HuH-7 (cell line): ENCODE data around the gene NCSTN.
"Not testable (repeated sequence)": the region's sequence is repeated elsewhere in the genome, so short reads cannot be mapped to it uniquely, and the experiment has no call there.

Experiments used
- DNase-seq: peaks from one replicate; pipeline ENCODE4 v3.0.0; 2011; ENCODE audit warnings: low spot score

The NCSTN gene

DNA sequence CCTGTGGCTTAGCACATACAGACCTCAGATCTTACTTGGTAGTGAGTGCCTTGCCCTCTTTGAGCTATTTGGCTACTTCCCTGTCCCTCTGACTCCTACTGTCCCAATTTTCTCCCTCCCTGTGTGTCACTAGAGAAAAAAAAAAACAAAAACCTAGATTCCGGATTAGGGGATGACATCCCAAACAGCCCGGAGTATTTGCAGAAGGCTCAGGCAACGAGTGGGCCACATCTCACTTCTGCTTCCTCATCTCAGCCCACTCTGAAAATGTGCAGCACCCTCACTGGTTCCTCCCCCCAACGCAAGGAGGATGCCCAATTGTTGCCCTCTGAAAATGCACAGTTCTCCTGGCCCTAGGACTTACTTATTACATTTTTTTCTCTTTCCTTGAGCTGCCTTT is 28.6 kb downstream of the NCSTN start:
- DNase-seq, result no peak

DNA sequence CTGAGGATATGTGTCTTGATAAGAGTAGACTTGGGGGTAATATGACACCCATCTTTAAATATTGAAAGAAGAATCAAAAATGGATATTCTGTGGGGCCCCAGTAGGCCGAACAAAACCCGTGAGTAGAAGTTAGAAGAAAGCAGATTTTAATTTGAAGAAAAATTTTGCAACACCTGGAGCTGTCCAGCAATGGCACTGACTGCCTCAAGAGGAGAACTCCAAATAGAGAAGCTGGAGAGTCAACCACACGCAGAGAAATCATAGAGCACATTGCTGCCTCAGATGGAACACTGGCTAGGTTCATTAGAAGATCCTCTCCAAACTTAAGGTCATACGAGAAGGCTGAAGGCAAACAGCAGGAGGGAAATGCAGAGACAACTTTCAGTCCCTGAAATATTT is 30.5 kb downstream of the NCSTN start:
- no peak for DNase-seq

DNA sequence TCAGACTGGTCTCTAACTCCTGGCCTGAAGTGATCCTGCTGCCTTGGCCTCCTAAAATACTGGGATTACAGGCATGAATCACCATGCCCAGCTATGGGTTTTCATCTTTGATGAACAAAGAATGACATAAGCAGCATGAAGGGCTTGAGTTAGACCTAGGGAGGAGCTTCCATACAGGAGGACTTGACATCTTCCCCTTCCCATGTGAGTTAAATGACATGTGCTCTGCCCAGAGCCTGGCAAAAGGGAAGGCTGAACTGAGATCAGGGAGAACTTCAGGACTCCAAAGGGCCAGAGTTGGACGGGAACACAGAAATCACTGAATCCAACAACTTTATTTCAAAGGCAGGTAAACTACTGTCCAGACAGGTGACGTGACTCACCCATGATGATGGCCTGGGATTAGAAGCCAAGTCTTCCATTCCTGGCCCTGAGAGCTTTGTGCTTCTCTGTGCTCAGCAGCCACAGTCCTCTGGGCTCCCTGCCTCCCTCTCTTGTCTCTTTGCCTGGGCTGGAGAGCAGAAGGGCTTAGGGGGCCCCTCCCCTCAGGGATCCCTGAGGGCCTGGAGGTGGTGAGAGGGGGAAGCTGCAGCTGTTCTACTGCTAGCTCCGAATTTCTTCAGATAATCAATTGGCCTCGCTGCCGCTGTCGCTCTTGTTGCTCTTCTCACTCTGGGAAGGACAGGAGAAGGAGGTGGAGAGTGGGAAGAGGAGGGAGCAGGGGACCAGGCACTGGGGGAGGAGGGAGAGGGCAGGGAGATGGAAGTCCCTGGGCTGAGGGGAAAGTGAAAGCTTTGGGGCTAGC is 31.3 kb downstream of the NCSTN start:
- no peak for DNase-seq

DNA sequence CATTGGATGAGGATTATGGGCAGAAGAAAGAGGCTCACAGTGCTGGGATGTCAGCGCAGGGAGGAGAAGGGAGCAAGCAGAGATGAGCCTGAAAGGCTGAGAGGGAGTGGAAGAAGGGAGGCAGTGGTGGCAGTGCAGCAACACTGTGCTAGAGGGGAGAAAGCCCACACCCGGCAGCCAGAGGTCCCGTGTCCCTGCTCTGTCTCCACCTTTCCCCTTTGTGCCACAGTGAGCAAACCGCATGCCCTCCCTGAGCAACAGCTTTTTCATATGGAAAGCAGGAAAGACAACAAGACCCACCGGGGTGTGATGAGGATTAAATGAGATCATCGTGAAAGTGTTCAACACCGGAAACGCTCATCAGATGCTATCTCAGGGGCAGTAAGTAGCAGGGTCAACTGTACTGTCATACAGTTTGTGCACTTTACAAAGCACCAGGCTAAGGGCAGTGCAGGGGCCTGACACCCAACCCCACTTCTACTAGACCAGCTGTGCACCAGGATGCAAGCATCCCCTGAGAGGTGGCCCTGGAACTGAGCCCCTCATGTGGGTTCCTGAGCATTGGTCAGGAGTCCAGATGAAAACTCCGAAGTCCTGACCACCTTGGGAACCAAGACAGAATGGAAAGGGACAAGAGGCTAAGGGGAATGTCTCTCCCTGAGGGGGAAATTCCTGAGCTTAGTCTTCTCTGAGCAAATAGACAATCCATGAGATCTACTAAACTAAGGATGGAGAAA is 32.8 kb downstream of the NCSTN start:
- no peak for DNase-seq

DNA sequence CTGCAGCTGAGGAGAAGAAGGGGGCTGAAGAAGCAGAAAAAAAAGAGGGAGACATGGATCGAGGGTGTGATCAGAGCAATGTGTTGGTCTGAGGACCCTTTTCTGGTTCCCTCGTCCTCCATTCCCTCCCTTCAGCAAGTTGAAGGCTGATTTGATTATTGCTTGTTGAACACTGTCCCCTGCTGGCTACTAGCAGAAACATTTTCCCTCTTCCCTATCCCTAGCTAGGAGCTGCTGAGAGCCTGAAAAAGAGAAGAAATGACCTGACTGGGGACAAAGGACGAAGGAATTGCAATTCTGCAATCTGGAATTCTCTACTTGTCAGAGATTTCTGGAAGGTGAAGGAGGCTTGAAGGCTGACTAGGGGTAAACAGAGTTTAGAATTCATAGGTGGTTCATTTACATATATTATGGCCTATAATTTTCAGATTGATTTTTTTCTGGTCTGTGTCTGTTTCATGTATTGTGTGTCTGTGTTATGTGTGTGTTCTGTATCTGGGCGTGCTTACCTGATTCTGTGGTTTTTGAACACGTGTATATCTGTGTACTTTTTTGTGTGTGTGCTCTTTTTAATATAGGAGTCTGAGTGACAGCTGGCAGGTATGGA is 33.4 kb downstream of the NCSTN start:
- peak; percentile 79 for DNase-seq

DNA sequence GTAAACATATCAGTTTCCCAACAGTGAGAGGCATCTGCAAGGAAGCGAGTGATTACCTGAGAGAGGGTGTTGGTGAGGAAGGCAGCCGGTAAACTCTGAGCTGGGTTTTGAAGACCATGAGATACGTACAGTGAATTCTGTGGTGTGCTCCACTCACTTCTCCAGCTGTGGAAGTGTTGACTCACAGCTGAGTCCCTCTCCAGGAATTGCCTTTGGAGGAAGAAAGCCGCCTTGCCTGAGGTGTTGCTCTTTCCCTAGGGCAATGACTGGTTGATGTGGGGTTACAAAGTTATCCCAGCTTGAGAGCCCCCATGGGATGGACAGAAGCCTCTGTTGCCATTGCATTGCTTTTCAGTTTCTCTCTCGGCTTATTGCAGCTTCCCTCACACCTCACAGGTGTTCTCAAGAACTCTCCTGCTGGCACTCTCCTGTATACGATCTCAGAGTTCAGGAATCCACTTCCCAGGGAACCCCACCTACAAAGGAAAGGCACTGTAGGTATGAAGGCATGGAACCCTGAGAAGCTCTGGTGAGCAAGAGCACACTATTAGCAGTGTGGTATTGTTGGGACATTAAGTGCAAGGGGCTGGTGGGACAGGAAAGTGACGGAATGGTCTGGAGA is 34.5 kb downstream of the NCSTN start:
- no peak for DNase-seq

DNA sequence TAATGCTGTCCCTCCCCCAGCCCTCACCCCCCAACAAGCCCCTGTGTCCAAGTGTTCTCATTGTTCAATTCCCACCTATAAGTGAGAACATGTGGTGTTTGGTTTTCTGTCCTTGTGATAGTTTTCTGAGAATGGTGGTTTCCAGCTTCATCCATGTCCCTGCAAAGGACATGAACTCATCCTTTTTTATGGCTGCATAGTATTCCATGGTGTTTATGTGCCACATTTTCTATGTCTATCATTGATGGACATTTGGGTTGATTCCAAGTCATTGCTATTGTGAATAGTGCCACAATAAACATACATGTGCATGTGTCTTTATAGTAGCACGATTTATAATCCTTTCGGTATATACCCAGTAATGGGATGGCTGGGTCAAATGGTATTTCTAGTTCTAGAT is 41.6 kb downstream of the NCSTN start:
- not testable (repeated sequence) for DNase-seq

DNA sequence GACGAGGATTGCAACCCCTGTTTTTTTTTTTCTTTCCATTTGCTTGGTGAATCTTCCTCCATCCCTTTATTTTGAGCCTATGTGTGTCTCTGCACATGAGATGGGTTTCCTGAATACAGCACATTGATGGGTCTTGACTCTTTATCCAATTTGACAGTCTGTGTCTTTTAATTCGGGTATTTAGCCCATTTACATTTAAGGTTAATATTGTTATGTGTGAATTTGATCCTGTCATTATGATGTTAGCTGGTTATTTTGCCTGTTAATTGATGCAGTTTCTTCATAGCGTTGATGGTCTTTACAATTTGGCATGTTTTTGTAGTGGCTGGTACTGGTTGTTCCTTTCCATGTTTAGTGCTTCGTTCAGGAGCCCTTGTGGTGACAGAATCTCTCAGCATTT is 45.2 kb downstream of the NCSTN start:
- DNase-seq, result not testable (repeated sequence)

DNA sequence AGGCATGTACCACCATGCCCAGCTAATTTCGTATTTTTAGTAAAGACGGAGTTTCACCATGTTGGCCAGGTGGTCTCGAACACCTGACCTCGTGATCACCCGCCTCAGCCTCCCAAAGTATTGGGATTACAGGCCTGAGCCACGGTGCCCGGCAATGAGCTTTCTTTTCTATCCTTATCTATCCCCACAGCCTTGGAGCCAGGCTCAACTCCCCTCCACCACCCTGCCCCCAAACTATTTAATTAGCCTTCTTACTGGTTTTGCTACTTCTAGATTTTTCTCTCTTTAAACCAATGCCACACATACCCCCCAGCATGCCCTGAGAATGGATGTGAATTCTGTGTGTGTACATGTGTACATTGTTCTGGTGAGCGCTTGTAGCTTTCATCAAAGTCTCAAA is 51.5 kb downstream of the NCSTN start:
- DNase-seq, result no peak

DNA sequence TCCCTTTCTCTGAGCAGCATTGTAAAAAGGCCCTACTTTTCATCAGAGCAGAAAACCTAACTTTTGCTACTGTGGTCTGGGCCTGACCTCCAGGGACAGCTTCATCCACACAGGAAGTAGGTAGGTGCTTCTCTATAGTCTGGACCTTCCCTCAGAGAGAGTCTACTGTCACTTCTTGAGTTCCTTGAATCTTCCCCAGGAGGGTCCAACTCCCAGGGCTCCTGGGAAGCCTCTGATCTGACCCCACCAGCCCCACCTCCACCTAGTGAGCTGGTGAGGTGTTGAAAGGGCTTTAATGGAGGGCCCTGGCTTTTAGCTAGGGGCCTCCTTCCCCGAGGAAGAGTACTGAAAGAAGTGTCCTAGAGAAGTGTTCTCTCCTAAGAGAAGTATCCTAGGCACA is 54.5 kb downstream of the NCSTN start:
- DNase-seq, result no peak

DNA sequence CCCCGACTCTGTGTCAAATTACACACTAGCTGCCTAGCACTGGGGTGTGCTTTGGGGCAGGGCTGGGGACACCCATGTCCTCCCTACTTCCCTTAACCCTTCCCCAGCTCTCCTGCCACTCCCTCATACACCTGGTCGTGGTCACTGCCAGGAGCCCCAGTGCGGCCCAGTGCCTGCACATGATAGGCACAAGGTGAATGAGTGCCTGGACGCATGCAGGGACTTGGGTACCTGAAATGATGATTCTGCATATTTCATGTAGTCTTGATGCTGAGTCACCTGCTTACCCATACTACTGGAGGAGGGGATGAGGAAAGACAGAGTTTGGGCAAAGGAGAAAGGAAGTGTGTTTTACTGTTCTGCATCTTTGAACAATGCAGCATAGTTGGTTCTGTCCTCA is 55.6 kb downstream of the NCSTN start:
- DNase-seq, result no peak

DNA sequence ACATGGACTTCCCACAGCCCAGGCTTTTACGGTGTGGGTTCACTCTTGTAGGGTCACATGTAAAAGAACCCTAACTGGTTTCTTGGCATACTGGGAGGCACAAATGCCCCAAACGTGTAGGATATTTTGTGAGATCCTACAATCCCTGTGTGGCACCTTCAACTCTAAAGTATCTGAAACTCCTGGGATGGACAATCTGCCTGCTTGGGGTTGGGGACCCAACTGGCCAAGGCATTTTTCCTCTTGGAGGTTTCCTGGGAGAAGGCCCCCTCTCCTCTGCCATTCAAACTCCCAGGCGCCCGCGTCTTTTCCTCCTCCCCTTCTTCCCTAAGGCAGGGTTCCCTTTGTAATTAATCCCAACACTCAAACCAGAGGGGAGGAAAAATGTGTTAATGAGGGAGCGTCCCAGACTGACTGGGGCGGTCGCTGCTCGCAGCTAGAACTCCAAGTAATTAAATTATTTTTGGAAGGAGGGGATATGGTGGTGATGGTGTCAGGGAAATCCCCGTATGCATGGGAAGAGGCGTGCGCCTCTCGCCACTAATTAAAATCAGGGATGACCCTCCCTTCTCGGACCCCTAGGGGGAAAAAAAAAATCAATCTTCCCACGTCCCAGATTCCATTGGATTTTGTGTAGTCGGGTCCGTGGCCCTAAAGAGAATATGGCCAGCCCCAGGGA is 56.5 kb downstream of the NCSTN start:
- no peak for DNase-seq

DNA sequence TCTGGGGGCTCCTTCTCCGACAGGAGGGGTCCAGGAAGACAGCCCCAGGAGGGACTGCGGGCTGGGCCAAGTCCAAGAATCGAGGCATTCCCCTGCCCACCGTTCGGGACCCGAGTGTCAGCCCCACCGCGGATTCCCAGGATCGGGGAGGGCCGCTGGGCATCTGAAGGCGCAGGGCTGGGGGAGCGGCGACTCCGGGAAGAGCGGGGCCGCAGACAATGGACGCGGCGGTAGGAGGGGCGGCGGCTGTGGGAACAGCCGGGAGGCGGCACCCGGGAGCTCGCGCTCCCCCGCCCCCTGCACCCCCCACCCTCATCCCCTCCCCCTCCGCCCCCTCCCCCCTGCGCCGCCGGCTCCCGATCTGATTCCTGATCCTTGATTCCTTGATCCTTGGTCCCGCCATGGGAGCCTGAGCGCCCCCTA is 57.1 kb downstream of the NCSTN start, which contains the start of gene VANGL2:
VANGL2 (plus strand) TSS at position 342 of the 423 bp plus-strand sequence. CDS start 15,274 bp downstream, outside the sequence.
- DNase-seq, result peak; percentile 76

DNA sequence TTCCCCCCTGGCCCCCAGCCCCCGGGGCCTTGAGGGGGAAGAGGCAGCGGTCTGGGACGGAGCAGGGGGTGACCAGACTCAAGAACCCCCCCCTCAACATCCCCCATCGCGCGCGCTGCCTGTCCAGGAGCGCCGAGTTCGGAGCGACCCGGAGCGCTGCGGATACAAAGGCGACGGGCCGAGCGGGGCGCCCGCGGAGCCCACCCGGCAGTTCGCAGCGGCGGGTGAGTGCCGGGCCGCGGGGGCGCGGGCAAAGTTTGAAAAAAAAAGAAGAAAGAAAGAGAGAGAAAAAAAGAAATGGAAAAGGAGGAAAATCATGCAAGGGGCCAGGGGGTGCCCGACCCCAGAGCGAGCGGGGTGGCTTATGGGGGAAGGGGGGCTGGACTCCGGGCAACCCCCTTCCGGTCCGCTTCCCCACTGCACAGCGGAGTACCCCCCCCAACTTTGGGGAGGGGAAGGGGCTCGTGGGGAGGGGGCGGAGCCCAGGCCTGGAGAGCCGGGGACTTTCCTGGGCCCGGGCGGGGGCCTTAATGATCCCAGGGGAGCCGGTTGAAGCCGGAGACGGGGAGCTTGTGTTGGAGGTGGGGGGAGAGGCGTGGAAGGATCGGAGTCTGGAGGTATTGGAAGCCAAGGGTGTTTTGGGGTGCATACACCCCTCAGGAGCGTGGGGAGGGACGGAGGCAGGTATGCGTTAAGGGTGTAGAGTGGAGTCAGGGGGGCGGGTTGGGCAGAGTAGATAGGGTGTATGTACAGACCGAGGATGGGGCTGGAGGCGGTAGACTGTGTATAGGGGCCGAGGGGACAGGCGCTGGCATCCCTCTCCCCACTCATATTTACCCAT is 57.7 kb downstream of the NCSTN start:
- DNase-seq, result peak; percentile 30

DNA sequence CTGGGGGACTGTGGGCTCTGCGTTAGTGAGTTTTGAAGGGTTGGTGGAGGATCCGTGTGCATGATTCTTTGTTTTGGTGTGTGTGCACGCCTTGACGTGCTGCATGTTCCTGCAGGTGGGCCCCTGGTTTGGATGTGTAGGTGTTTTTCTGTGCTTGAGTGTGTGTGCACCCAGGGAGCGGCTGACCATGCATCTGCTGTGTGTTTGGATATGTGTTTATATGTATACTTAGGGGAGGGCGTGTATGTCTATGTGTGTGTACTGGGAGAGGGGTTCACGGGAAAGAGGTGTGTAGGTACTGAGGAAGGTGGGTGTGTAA is 58.3 kb downstream of the NCSTN start:
- no peak for DNase-seq

DNA sequence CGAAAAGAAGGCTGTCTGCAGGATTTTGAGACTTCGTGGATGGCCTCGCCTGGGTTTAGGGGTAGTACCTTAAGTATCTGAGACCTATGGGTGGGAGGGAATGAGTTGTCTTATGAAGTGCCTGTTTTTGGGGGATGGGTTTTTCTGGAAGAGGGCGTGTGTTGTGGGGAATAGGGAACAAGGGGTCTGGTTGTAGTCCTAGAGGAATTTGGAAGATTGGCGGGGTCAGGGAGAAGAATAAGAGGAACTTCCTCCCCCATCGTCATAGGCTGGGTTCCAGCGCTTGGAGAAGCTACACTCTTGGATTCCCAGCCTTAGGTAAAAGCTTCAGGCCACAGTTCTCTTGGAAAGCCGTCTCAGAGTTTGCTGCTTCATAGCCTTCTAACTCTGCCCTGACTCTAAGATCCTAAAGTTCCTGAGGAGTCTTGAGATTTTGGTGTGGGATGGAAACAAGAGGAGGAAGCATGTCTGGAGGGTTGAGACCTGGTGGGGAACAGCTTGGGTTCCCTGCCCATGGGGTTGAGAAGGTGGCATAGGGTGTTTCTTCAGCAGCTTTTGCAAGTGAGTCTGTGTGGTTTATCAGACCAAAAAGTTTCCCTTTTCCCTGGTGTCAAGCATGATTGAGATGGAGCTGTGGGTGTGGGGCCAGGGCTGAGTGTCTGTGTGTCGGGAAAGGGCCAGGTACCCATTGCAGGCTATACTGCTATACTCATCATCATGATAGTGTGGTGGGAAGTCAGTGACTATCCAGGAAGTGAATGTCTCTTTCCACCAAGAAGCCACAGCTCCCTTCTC is 59.0 kb downstream of the NCSTN start:
- DNase-seq, result no peak

DNA sequence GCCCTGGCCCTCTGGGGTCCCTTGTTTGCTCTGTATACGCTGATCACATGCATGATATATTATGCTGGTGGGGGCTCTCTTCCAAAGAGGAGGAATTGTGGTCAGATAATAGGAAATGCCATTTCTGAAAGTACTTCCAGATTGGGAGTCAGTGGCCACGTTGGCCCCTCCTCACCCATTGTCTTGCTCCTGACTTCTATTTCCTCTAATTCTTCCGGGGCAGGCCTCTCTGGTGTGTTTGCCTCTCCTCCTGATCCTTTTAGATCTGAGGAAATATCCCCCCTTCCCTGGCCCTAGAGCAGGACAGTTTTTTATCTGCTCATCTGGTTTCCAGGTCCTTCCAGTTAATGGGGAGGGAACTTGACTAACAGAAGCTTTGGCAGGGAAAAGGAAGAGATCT is 60.1 kb downstream of the NCSTN start:
- no peak for DNase-seq

DNA sequence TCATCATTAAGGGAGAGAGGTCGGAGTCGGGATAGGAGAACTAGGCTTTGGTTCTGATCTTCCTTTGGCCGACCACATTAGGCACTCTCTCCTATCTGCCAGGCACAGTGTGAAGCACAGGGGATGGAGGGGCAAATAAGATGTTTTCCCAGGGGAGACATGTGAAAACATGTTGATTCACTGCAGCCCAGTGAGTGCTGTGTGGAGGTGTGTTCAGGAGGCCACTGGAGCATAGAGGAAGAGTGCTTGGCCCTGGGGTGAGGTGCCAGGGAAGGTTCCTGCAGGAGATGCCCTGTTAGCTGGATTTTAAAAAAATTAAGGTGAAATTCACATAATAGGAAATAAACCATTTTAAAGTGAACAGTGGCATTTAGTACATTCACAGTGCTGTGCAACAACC is 60.9 kb downstream of the NCSTN start:
- DNase-seq, result no peak

DNA sequence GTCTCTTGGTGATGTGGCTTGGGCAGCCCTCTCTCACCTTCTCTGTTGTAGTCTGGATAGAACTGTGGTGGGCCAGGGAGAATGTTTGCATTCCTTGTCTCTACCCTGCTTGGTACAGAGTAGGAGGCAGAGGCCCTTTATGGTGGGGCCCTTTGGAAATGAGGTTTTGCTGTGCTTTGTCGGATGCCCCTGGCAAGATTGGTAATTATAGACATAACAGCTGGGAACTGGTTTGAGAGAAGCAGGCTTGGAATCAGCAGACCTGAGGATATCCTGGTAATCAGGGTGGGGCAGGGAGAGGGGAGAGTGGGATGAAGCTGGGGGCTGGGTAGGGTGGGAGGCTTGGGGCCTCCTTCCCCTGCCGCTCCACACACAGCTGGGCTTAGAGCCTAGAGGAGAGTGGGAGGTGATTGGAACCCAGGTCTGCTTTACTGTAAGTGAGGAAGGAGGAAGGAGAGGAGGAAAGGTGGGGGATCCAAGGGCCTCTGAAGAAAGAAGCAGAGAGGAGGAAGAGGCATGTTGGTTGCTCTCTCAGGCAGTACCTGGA is 62.2 kb downstream of the NCSTN start:
- no peak for DNase-seq
